Islet precursor cell (in vitro differentiated cells): ENCODE data around the gene MRPL16.

Source experiments
- DNase-seq: peaks from one replicate; pipeline ENCODE4 v3.0.0-alpha.2; 2018

MRPL16 gene

GRCh38 chr11:59769828-59770227, 40.8 kb downstream of the MRPL16 start:
- no peak for DNase-seq

GRCh38 chr11:59769111-59769510, 41.5 kb downstream of the MRPL16 start:
- DNase-seq, result no peak

GRCh38 chr11:59767225-59767611, 43.4 kb downstream of the MRPL16 start:
- DNase-seq, result no peak

GRCh38 chr11:59766542-59767224, 43.9 kb downstream of the MRPL16 start:
- no peak for DNase-seq

GRCh38 chr11:59765068-59765735, 45.4 kb downstream of the MRPL16 start:
- no peak for DNase-seq

GRCh38 chr11:59761993-59762392, 48.6 kb downstream of the MRPL16 start:
- DNase-seq, result no peak

- DNase-seq, result no peak
Measured at GRCh38 chr11:59760771-59761170, 49.8 kb downstream of the MRPL16 start.

- DNase-seq, result no peak
Measured at GRCh38 chr11:59759900-59760299, 50.7 kb downstream of the MRPL16 start.

- no peak for DNase-seq
Measured at GRCh38 chr11:59758401-59759037, 52.1 kb downstream of the MRPL16 start.

GRCh38 chr11:59756845-59757244, 53.7 kb downstream of the MRPL16 start:
- DNase-seq, result peak; percentile 86

- DNase-seq, result no peak
Measured at GRCh38 chr11:59756558-59756840, 54.1 kb downstream of the MRPL16 start.
